GM19397 (cell line): ENCODE data around the gene SCAMP5.

Experiments used
- ATAC-seq: cut with Tn5 transposase; IDR thresholded peaks from one replicate; pipeline ENCODE4 v1.9.1; 2021; ENCODE audit warnings: mild to moderate bottlenecking, moderate library complexity; ENCODE audit not compliant: unreplicated experiment

SCAMP5 gene

GRCh38 chr15:74995182-74995778, at the start of gene SCAMP5:
SCAMP5 (plus strand) TSS chr15:74995563; CDS start chr15:75011840, 16,277 bp downstream.
- ATAC-seq = peak; percentile 76

GRCh38 chr15:74950078-74950908, 45.1 kb upstream of the SCAMP5 start:
- no peak for ATAC-seq

- no peak for ATAC-seq
These were observed 44.4 kb upstream of the SCAMP5 start for GRCh38 chr15:74951006-74951405.

GRCh38 chr15:74954515-74954914, 40.8 kb upstream of the SCAMP5 start:
- no peak for ATAC-seq

- no peak for ATAC-seq
These were observed 40.3 kb upstream of the SCAMP5 start for GRCh38 chr15:74955017-74955416.

- ATAC-seq = peak; percentile 75
These were observed 39.3 kb upstream of the SCAMP5 start for GRCh38 chr15:74955796-74956647.

- peak; percentile 82 for ATAC-seq
These were observed 38.5 kb upstream of the SCAMP5 start, which contains the start of gene RPP25 for GRCh38 chr15:74956648-74957475. RPP25 (minus strand) TSS chr15:74956772; CDS start chr15:74956583, 189 bp downstream.

- ATAC-seq = no peak
These were observed 37.8 kb upstream of the SCAMP5 start for GRCh38 chr15:74957476-74958035.

- no peak for ATAC-seq
These were observed 36.9 kb upstream of the SCAMP5 start for GRCh38 chr15:74958320-74958907.

GRCh38 chr15:74958908-74959585, 36.3 kb upstream of the SCAMP5 start:
- ATAC-seq = no peak

- ATAC-seq = no peak
These were observed 35.8 kb upstream of the SCAMP5 start for GRCh38 chr15:74959586-74959939.

GRCh38 chr15:74960286-74960685, 35.1 kb upstream of the SCAMP5 start:
- ATAC-seq = no peak

GRCh38 chr15:74960995-74961588, 34.3 kb upstream of the SCAMP5 start:
- ATAC-seq = no peak

GRCh38 chr15:74961616-74962015, 33.7 kb upstream of the SCAMP5 start:
- no peak for ATAC-seq

- no peak for ATAC-seq
These were observed 33.1 kb upstream of the SCAMP5 start for GRCh38 chr15:74962219-74962618.

GRCh38 chr15:74962671-74963070, 32.7 kb upstream of the SCAMP5 start:
- ATAC-seq = no peak

GRCh38 chr15:74963213-74963612, 32.1 kb upstream of the SCAMP5 start:
- ATAC-seq = no peak

- ATAC-seq = no peak
These were observed 30.6 kb upstream of the SCAMP5 start for GRCh38 chr15:74964794-74965193.

- no peak for ATAC-seq
These were observed 27.7 kb upstream of the SCAMP5 start for GRCh38 chr15:74967670-74968069.
